Esophagus squamous epithelium (tissue), 4 donors: Measurements from ENCODE around the gene MFSD6L.

Source experiments
- CTCF ChIP-seq, 6 experiments: fragments of 450-650 bp in 4 of 6; fragments of 200-600 bp in 2 of 6; sonication (generic) in 2 of 6; IDR thresholded peaks; one replicate each; pipeline ENCODE4 v1.5.1; 2016 to 2019; ENCODE audit warnings: antibody characterized with exemption in 6 of 6, mild to moderate bottlenecking in 4 of 6, moderate library complexity in 4 of 6
- POLR2A ChIP-seq, 4 donors: fragments of 450-650 bp; IDR thresholded peaks; one replicate each; pipeline ENCODE4 v1.6.1; 2017; ENCODE audit warnings: antibody characterized with exemption in 4 of 4, mild to moderate bottlenecking in 4 of 4, moderate library complexity in 3 of 4

GRCh38 chr17:8762012-8762411, 37.2 kb downstream of the MFSD6L start:
- TF ChIP-seq CTCF (IDR thresholded peaks at IDR 0.05): no peak
- no peak for TF ChIP-seq POLR2A (IDR thresholded peaks at IDR 0.05)
